OCI-LY3 (cell line): ENCODE data around the gene S100A13.

Experiments used
- CTCF ChIP-seq: fragments of 200-600, 300-600 bp; sonication (generic); IDR thresholded peaks from 2 replicates; pipeline ENCODE4 v1.5.1; 2014; ENCODE audit warnings: antibody characterized with exemption, low read length, low read depth
- EZH2phosphoT487 ChIP-seq: fragments of 200-600 bp; shearing (Covaris generic); IDR thresholded peaks from 2 replicates; pipeline ENCODE4 v1.6.1; 2018; ENCODE audit warnings: antibody characterized with exemption, mixed run types, low read depth

GRCh38 chr1:153658400-153659174, 31.3 kb upstream of the S100A13 start, which contains the start of gene SNAPIN:
- no peak for TF ChIP-seq CTCF
- no peak for TF ChIP-seq EZH2phosphoT487
